ENCODE data around the gene PPP4R4. TPM values are rescaled to one million over a fixed set of nuclear protein-coding genes. Genes with fewer than 3 reads are reported as not detected.

Gene PPP4R4
- polyA plus RNA-seq, 1 of the 3 experiments (the other 2 are of a cell fraction), result 2.5 TPM

DNA sequence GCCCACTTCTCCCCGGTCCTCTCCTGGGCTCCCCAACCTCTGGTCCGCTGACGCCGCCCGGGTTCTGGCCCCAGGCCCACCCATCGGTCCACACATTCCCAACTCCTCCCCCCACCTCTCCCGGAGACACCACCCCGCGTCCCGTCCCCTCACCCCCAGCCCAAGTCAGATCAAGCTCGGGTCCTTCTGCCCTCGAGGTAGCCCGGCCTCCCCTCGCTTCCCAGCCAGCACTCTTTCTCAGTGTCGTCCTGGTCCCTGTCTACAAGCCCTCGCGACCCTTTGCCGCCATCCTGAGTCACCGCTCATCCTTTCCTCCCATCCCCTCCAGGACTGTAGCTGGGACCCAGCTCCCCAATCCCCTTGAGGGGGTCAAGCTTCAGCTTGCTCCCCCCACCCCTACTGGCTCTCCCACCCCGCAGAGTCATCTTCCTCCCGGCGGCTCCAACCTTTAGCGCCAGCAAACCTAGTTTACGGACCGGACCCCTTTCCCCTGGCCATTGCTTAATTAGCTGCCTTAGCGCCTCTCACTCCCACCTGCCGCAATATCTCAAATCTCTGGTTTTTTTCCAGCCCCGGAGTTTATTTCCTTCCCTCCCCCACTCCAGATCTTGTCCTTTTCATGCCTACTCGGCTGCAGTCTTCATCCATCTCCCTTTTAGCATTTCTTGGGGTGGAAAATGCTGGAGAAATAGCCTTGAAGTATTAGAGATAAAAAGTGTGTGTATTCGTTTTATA lies 1.1 kb downstream of the PPP4R4 start:
- WGBS (ENCODE audit: low lambda C conversion rate), result 6% methylated on average over 29 of the region's 30 CpGs
- peak overlapping the region; percentile 86 for H3K4me2 ChIP-seq
- H3K4me1 ChIP-seq (ENCODE audit: control insufficient read depth in 1 of 2, insufficient read depth in 2 of 2, low read depth in 1 of 2, low read length in 1 of 2), result peaks cover 9 to 11% of the 10 kb centered on the region in 2 experiments; a peak in 3 of 4 replicates
- H3F3A ChIP-seq (replicated peaks; ENCODE audit: insufficient read depth), result peaks cover 14% of the 10 kb centered on the region
- no peaks in the 10 kb centered on the region for H3K27me3 ChIP-seq (ENCODE audit: insufficient read depth)
- peak overlapping the region; percentile 67; the same call in 1 of the 2 replicates for H3K9ac ChIP-seq
- H3K4me3 ChIP-seq (ENCODE audit: low read depth in 2 of 2, low read length in 1 of 2), result peak overlapping the region; percentile 75 to 81
- TF ChIP-seq MEF2A (IDR thresholded peaks at IDR 0.05; ENCODE audit: borderline replicate concordance, low read depth), result no peak
- TF ChIP-seq, protein P1, sequence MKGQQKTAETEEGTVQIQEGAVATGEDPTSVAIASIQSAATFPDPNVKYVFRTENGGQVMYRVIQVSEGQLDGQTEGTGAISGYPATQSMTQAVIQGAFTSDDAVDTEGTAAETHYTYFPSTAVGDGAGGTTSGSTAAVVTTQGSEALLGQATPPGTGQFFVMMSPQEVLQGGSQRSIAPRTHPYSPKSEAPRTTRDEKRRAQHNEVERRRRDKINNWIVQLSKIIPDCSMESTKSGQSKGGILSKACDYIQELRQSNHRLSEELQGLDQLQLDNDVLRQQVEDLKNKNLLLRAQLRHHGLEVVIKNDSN (IDR thresholded peaks at IDR 0.05; ENCODE audit: borderline replicate concordance, low read depth), result no peak
- TF ChIP-seq, protein P2, sequence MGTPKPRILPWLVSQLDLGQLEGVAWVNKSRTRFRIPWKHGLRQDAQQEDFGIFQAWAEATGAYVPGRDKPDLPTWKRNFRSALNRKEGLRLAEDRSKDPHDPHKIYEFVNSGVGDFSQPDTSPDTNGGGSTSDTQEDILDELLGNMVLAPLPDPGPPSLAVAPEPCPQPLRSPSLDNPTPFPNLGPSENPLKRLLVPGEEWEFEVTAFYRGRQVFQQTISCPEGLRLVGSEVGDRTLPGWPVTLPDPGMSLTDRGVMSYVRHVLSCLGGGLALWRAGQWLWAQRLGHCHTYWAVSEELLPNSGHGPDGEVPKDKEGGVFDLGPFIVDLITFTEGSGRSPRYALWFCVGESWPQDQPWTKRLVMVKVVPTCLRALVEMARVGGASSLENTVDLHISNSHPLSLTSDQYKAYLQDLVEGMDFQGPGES (IDR thresholded peaks at IDR 0.05; ENCODE audit: low read depth, low read length), result no peak
- no peak for TF ChIP-seq FOSL2 (IDR thresholded peaks at IDR 0.05; ENCODE audit: borderline replicate concordance, low read depth)
- no peak for TF ChIP-seq MXI1 (IDR thresholded peaks at IDR 0.05; ENCODE audit: low read depth, low read length)
- TF ChIP-seq, protein P3, sequence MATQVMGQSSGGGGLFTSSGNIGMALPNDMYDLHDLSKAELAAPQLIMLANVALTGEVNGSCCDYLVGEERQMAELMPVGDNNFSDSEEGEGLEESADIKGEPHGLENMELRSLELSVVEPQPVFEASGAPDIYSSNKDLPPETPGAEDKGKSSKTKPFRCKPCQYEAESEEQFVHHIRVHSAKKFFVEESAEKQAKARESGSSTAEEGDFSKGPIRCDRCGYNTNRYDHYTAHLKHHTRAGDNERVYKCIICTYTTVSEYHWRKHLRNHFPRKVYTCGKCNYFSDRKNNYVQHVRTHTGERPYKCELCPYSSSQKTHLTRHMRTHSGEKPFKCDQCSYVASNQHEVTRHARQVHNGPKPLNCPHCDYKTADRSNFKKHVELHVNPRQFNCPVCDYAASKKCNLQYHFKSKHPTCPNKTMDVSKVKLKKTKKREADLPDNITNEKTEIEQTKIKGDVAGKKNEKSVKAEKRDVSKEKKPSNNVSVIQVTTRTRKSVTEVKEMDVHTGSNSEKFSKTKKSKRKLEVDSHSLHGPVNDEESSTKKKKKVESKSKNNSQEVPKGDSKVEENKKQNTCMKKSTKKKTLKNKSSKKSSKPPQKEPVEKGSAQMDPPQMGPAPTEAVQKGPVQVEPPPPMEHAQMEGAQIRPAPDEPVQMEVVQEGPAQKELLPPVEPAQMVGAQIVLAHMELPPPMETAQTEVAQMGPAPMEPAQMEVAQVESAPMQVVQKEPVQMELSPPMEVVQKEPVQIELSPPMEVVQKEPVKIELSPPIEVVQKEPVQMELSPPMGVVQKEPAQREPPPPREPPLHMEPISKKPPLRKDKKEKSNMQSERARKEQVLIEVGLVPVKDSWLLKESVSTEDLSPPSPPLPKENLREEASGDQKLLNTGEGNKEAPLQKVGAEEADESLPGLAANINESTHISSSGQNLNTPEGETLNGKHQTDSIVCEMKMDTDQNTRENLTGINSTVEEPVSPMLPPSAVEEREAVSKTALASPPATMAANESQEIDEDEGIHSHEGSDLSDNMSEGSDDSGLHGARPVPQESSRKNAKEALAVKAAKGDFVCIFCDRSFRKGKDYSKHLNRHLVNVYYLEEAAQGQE (IDR thresholded peaks at IDR 0.05; ENCODE audit: low read depth, low read length), result no peak
- TF ChIP-seq, protein P4, sequence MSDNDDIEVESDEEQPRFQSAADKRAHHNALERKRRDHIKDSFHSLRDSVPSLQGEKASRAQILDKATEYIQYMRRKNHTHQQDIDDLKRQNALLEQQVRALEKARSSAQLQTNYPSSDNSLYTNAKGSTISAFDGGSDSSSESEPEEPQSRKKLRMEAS (IDR thresholded peaks at IDR 0.05; ENCODE audit: low read depth), result no peak
- no peak for TF ChIP-seq EZH2phosphoT487 (IDR thresholded peaks at IDR 0.05; ENCODE audit: borderline replicate concordance, low read depth)
- no peak for TF ChIP-seq ELF1 (IDR thresholded peaks at IDR 0.05)
- POLR2A ChIA-PET, result no interaction called here
- no peak overlapping the region for H3K27ac ChIP-seq (ENCODE audit: low read depth in 2 of 2, low read length in 1 of 2)
- H3K9me3 ChIP-seq, result no peaks in the 10 kb centered on the region
- H2AFZ ChIP-seq (ENCODE audit: low read depth), result peak overlapping the region; percentile 75; the same call in 1 of the 2 replicates
- H4K20me1 ChIP-seq (ENCODE audit: insufficient read depth), result no peaks in the 10 kb centered on the region
- CTCF ChIA-PET, result interaction anchor here (2.2 to 3.0 kb wide), 3 partner anchors 39 to 236 kb away, joined by 11 to 14 read pairs (median 11); no protein-coding TSS in a partner anchor
- DNase-seq, result peak; percentile 35
- no peaks in the 10 kb centered on the region for H3K9me2 ChIP-seq
- H3K79me2 ChIP-seq (ENCODE audit: insufficient read depth), result peaks cover 12% of the 10 kb centered on the region
- H3K36me3 ChIP-seq (replicated peaks in 1 of 2; ENCODE audit: control insufficient read depth in 1 of 2, insufficient read depth in 2 of 2, low read length in 1 of 2), result no peaks in the 10 kb centered on the region
